Loucy (cell line): ENCODE data around the gene BMP4.

Experiments
- CTCF ChIP-seq: fragments of 200-600 bp; sonication (generic); conservative IDR thresholded peaks from 2 replicates; pipeline ENCODE4 v1.5.1; 2014; ENCODE audit warnings: mild to moderate bottlenecking, antibody characterized with exemption, low read length
- EZH2phosphoT487 ChIP-seq: fragments of 200-600 bp; IDR thresholded peaks from 2 replicates; pipeline ENCODE4 v1.6.1; 2018; ENCODE audit warnings: antibody characterized with exemption, mild to moderate bottlenecking, moderate library complexity, borderline replicate concordance

- no peak for TF ChIP-seq CTCF
- no peak for TF ChIP-seq EZH2phosphoT487
Measured at GRCh38 chr14:53946404-53947093, 10.1 kb downstream of the BMP4 start.
